ENCODE data around the gene NOP9.

The NOP9 gene

GRCh38 chr14:24355009-24355408, 55.4 kb downstream of the NOP9 start:
- no peak for DNase-seq (ENCODE audit: low spot score)
- no peak for TF ChIP-seq CTCF (conservative IDR thresholded peaks at IDR 0.05; ENCODE audit: low read depth)
- POLR2A ChIA-PET (ENCODE audit: low non-redundant PET), result no interaction called here
- CTCF ChIA-PET, result no interaction called here
- H3K27ac ChIP-seq, result no peak overlapping the region

- no peak for DNase-seq (ENCODE audit: low spot score)
- no peak for TF ChIP-seq CTCF (conservative IDR thresholded peaks at IDR 0.05; ENCODE audit: low read depth)
- ChIA-PET CTCF (interaction anchor here (0.6 to 0.7 kb wide), 2 partner anchors 8 to 23 kb away, joined by 3 read pairs; no protein-coding TSS in a partner anchor), POLR2A (ENCODE audit: low non-redundant PET) (no interaction called here)
- H3K27ac ChIP-seq, result no peak overlapping the region
Measured at GRCh38 chr14:24356208-24356607, 56.6 kb downstream of the NOP9 start.

Measured in RWPE1 (cell line).